ENCODE measurements around the gene GIGYF2.
A peak's percentile ranks its signal among the peaks of the same experiment; 100 is the strongest.

- TF ChIP-seq CTCF (tag by site-specific recombination; IDR thresholded peaks at IDR 0.05), result no peak
- TF ChIP-seq ZNF274 (IDR thresholded peaks at IDR 0.05; ENCODE audit: low read length), result no peak
- no peak for TF ChIP-seq ZNF274 (tag by site-specific recombination; IDR thresholded peaks at IDR 0.05; ENCODE audit: borderline replicate concordance)
- TF ChIP-seq REST (tag by site-specific recombination; IDR thresholded peaks at IDR 0.05), result no peak
- peak; percentile 51 for TF ChIP-seq GLIS1 (tag by site-specific recombination; IDR thresholded peaks at IDR 0.05)
- TF ChIP-seq ZBTB21 (tag by site-specific recombination; IDR thresholded peaks at IDR 0.05), result no peak
- TF ChIP-seq ZFP37 (tag by site-specific recombination; IDR thresholded peaks at IDR 0.05), result no peak
- no peak for TF ChIP-seq ZBTB17 (tag by site-specific recombination; IDR thresholded peaks at IDR 0.05)
- TF ChIP-seq PRDM6 (tag by site-specific recombination; IDR thresholded peaks at IDR 0.05), result no peak
- TF ChIP-seq ZNF449 (tag by site-specific recombination; IDR thresholded peaks at IDR 0.05), result no peak
- TF ChIP-seq ZBTB7A (tag by site-specific recombination; IDR thresholded peaks at IDR 0.05; ENCODE audit: low read depth), result no peak
- no peak for TF ChIP-seq ZNF785 (tag by site-specific recombination; IDR thresholded peaks at IDR 0.05)
- no peak for TF ChIP-seq ZNF510 (tag by site-specific recombination; IDR thresholded peaks at IDR 0.05; ENCODE audit: insufficient replicate concordance)
- no peak for TF ChIP-seq ZNF610 (tag by site-specific recombination; IDR thresholded peaks at IDR 0.05; ENCODE audit: borderline replicate concordance)
- TF ChIP-seq MZF1 (tag by site-specific recombination; IDR thresholded peaks at IDR 0.05; ENCODE audit: borderline replicate concordance), result no peak
These were observed 7.8 kb upstream of the GIGYF2 start for GRCh38 chr2:232689152-232689910.

All from HEK293 (cell line).